WTC11 (cell line): ENCODE data around the gene PI4KA.
"Not testable (repeated sequence)": the region's sequence is repeated elsewhere in the genome, so short reads cannot be mapped to it uniquely, and the experiment has no call there.

ENCODE experiments used
- NFE2L1 ChIP-seq: sonication (generic); formaldehyde crosslinking; IDR thresholded peaks from 2 replicates; pipeline ENCODE4 v1.8.1; 2023; ENCODE audit warnings: missing genetic modification reagents
- NR2C2 ChIP-seq: sonication (generic); formaldehyde crosslinking; IDR thresholded peaks from 2 replicates; pipeline ENCODE4 v1.8.0; 2022; ENCODE audit warnings: mild to moderate bottlenecking, missing genetic modification reagents
- RELA ChIP-seq: sonication (generic); formaldehyde crosslinking; IDR thresholded peaks from 2 replicates; pipeline ENCODE4 v1.8.1; 2022; ENCODE audit warnings: missing genetic modification reagents, mild to moderate bottlenecking, borderline replicate concordance
- ZNF416 ChIP-seq: fragments of 250-450 bp; sonication (Bioruptor Pico); IDR thresholded peaks from 2 replicates; pipeline ENCODE4 v1.9.0; 2021; ENCODE audit warnings: mild to moderate bottlenecking, inconsistent platforms
- TF ChIP-seq, protein P1 (sequence below): fragments of 200-600 bp; IDR thresholded peaks from 2 replicates; pipeline ENCODE4 v1.8.0; 2022; ENCODE audit warnings: antibody characterized with exemption
- TF ChIP-seq, protein P2 (sequence below): sonication (generic); formaldehyde crosslinking; IDR thresholded peaks from 2 replicates; pipeline ENCODE4 v1.8.1; 2022; ENCODE audit warnings: mild to moderate bottlenecking, moderate library complexity, missing genetic modification reagents
- TF ChIP-seq, protein P3 (sequence below): sonication (generic); formaldehyde crosslinking; IDR thresholded peaks from 2 replicates; pipeline ENCODE4 v1.8.1; 2022; ENCODE audit warnings: low read depth, mild to moderate bottlenecking, moderate library complexity, missing genetic modification reagents, borderline replicate concordance

DNA sequence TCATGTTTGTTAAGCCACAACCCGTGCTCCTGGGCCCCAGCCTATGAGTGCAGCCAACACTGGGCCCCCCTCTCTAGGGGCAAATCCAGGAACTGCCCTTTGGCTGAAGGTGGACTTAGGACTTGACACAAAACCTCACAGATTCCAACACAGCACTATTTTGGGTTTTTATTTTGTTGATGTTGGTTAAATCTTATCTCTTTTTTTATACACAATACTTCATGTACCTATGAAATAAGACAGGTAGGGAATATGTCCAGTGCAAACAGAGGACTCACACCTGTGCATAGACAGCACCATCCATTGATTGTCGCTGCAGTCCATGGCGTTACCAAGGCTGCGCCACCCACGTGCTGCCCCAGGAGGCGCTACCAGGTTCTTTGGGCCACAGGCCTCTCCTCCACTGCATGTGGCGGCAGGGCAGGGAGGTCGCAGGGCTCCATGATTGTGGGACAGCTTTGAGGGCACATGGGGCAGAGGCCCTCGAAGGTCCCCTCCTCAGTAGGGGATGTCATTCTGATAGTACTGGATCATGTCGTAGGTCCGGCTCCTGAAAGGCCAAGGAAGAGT is 151.0 kb downstream of the PI4KA start:
- TF ChIP-seq, protein P1, sequence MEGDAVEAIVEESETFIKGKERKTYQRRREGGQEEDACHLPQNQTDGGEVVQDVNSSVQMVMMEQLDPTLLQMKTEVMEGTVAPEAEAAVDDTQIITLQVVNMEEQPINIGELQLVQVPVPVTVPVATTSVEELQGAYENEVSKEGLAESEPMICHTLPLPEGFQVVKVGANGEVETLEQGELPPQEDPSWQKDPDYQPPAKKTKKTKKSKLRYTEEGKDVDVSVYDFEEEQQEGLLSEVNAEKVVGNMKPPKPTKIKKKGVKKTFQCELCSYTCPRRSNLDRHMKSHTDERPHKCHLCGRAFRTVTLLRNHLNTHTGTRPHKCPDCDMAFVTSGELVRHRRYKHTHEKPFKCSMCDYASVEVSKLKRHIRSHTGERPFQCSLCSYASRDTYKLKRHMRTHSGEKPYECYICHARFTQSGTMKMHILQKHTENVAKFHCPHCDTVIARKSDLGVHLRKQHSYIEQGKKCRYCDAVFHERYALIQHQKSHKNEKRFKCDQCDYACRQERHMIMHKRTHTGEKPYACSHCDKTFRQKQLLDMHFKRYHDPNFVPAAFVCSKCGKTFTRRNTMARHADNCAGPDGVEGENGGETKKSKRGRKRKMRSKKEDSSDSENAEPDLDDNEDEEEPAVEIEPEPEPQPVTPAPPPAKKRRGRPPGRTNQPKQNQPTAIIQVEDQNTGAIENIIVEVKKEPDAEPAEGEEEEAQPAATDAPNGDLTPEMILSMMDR, result not testable (repeated sequence)
- TF ChIP-seq, protein P2, sequence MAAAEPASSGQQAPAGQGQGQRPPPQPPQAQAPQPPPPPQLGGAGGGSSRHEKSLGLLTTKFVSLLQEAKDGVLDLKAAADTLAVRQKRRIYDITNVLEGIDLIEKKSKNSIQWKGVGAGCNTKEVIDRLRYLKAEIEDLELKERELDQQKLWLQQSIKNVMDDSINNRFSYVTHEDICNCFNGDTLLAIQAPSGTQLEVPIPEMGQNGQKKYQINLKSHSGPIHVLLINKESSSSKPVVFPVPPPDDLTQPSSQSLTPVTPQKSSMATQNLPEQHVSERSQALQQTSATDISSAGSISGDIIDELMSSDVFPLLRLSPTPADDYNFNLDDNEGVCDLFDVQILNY (CRISPR knock-in tag), result not testable (repeated sequence)
- not testable (repeated sequence) for TF ChIP-seq ZNF416; NFE2L1 (CRISPR knock-in tag); RELA (CRISPR knock-in tag); NR2C2 (CRISPR knock-in tag)
- TF ChIP-seq, protein P3, sequence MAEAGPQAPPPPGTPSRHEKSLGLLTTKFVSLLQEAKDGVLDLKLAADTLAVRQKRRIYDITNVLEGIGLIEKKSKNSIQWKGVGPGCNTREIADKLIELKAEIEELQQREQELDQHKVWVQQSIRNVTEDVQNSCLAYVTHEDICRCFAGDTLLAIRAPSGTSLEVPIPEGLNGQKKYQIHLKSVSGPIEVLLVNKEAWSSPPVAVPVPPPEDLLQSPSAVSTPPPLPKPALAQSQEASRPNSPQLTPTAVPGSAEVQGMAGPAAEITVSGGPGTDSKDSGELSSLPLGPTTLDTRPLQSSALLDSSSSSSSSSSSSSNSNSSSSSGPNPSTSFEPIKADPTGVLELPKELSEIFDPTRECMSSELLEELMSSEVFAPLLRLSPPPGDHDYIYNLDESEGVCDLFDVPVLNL (CRISPR knock-in tag), result not testable (repeated sequence)
